OCI-M1 (cell line): Measurements from ENCODE around the gene CCR4.
"Not testable (repeated sequence)": the region's sequence is repeated elsewhere in the genome, so short reads cannot be mapped to it uniquely, and the experiment has no call there.

ENCODE experiments used
- DNase-seq: peaks from one replicate; lab custom pipeline; 2025; lab: John Stamatoyannopoulos, UW

Gene CCR4

DNA sequence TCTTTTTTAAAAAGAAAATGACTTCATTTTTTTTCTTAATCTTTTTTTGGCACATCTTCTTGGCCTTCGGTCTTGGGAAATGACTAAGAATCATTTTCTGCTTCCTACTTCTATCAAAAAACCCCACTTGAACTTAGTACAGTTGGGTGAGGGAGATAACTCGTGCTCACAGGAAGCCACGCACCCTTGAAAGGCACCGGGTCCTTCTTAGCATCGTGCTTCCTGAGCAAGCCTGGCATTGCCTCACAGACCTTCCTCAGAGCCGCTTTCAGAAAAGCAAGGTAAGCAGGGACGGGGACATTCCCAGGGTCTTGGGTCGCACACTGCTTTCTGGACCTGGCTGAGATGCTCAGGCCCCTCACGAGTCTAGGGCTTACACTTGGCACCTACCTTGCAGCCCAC is at the start of gene CCR4:
Gene CCR4, plus strand, starts transcription at position 235 of the 402 bp plus-strand sequence. CDS start 1,779 bp downstream, outside the sequence.
- DNase-seq = peak; percentile 70

DNA sequence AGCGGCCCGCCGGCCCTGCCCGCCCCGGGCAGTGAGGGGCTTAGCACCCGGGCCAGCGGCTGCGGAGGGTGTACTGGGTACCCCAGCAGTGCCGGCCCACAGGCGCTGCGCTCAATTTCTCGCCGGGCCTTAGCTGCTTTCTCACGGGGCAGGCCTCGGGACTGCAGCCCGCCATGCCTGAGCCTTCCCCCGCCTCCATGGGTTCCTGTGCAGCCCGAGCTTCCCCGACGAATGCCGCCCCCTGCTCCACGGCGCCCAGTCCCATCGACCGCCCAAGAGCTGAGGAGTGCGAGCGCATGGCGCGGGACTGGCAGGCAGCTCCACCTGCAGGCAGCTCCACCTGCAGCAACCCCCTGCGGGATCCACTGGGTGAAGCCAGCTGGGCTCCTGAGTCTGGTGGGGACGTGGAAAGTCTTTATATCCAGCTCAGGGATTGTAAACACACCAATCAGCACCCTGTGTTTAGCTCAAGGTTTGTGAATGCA is 48.5 kb upstream of the CCR4 start:
- not testable (repeated sequence) for DNase-seq

DNA sequence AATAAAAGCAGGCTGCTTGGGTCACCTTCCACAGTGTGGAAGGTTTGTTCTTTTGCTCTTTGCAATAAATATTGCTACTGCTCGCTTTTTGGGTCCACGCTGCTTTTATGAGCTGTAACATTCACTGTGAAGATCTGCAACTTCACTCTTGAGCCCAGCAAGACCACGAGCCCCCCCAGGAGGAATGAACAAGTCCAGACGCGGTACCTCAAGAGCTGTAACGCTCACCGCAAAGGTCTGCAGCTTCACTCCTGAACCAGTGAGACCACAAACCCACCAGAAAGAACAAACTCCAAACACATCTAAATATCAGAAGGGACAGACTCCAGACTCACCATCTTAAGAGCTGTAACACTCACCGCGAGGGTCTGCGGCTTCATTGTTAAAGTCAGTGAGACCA is 47.5 kb upstream of the CCR4 start:
- no peak for DNase-seq

DNA sequence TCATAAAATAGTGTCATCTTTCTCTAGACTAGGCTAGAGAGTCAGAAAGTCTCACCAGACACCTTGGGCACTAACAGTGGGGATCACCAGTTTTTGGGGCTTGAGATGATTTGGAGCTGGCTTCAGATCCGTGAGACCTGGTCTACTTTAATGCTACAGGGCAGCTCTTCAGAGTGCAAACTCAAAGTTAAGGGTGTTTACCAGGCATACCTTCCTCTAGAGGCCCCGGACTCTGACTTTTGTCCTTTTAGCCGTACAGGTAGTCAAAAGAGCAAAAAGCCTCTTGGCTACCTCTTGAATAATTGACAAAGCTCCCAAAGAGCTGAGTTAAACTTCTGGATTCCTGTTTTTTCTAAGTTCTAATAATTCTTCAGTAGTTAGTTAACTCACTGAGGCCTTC is 41.4 kb upstream of the CCR4 start:
- DNase-seq = no peak

DNA sequence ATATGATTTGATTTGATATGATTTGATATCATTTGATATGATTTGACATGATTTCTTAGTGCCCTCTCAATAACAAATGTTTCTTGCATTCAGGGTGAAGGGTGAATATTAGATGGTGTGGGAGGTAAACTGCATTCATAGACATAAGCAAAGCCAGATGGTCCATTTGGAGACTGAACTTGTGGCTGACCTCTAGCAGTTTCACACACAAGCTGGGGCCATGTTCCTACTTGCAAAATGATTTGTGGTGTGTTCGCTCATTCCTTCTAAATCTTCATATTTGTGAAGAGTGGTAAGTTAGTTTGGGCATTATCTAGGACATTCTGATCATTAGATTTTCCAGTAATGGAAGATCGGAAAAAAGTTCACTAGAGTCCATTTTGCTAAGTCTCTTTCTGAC is 40.5 kb upstream of the CCR4 start:
- no peak for DNase-seq

DNA sequence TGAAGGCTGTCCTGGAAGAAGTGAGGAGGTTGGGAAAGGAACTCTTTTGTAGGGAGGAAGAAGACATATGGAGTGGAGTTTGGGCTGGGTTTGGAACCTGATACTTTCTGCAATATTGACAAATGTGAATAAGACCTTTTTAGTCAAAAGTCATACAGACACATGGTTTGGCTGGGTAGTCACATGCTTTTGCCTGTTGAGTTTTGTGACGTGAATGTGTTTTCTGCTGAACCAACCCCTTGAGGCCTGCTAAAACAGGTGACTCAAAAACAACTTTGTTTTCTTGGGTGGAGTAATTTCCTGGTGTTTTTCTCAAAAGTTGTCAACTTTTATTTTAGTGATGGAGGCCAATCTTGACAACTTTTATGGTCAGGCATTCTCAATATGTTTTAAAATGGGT is 39.4 kb upstream of the CCR4 start:
- no peak for DNase-seq

DNA sequence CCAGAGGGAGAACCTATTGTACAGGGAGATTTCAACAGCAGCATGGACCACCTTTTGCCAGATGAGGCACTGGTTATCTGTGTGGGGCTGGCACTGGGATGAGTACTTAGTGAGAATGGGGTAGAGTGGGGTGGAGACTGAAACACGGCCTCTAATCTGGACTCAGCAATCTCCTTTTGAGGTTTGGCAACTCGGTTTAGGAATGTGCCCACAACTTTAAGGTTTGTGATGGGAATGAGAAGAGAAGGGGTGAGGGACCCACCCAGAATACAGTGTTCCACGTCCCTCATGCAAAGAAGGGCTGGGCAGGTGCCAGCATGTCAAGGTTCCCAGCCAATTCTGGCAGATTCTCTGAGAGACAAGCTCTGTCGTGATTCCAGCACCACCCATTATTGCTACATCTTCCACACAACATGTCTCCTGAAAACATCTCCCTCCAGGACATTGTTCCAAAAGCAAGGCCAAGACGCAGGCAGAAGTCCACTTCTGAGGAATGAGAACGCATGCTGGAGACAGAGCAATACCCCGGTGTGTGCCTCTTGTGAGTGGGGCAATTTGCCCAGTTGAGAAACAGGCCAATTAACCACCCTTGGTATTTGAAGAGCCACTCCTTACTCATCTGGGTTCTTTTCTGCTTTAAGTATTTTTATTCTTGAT is 37.5 kb upstream of the CCR4 start:
- DNase-seq = no peak

DNA sequence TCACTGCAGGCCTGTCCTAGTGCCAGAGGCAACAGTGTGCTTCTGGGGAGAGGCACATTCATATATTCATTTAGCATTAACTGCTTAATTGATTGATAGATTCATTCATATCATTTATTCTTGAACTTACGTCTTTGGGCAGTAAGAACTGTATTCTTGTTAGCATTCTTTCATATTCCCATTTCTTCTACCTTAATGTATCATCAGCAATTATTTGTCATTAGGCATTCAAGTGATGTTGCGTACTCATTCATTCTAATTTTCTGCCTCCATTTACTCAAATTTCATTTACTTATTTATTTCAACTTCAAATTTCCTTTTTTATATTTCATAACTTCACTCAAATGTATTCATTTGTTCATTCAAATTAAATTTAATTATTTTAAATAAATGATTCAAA is 31.5 kb upstream of the CCR4 start:
- no peak for DNase-seq

DNA sequence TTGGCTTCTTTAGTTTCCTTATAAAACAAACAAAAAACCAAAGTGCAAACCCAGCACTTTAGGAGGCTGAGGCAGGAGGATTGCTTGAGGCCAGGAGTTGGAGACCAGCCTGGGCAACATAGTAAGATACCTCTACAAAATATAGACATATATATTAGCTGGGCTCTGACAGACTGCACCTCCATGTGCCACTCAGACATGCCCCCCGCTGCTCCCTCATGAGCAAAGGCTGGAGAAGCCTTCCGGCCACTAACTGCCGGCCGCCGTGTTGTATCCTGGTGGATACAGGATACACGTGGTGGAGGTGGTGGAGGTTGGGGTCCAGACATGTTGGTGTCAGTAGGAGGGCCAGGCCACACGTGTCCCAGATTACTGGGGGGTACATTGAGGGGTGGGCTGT is 29.4 kb upstream of the CCR4 start:
- DNase-seq = no peak

DNA sequence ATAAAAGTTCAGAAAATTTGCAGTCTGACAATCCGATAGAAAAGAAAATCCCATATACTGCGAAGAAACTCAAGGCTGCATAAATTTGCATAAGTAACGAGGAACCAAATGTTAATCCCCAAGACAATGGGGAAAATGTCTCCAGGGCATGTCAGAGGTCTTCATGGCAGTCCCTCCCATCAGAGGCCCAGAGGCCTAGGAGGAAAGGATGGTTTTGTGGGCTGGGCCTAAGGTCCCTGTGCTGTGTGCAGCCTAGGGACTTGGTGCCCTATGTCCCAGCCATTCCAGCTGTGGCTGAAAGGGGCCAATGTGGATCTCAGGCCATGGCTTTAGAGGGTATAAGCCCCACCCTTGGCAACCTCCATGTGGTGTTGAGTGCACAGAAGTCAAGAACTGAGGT is 21.3 kb upstream of the CCR4 start:
- no peak for DNase-seq

DNA sequence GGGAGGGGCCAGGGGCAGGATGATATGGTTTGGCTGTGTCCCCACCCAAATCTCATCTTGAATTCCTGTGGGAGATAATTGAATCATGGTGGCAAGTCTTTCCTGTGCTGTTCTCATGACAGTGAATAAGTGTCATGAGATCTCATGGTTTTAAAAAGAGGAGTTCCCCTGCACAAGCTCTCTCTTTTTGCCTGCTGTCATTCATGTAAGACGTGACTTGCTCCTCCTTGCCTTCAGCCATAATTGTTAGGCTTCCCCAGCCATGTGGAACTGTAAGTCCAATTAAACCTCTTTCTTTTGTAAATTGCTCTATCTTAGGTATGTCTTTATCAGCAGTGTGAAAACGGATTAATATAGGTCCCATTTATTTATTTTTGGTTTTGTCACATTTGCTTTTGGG is 20.2 kb upstream of the CCR4 start:
- not testable (repeated sequence) for DNase-seq

DNA sequence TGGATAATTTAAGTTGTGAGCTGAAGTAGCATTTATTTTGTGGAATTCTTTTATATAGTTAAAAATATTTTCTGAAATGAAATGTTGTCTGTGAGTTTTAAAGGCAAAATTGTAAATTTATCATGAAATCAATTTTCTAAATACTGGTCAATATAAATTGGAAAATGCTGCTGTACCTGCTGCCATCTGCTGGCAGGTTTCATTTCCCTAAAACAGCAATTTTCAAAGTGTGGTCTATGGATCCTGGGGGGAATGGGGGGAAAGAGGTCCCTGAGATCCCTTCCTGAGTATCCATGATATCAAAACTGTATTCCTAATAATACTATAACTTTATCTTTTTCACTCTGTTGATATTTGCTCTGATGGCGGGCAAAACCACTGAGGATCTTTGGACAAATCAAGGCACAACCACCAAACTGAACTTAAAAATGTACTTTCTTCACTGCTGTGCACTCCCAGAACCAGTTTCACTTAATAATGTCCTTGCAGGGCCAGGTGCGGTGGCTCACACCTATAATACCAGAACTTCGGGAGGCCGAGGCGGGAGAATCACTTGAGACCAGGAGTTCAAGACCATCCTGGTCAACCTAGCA is 17.2 kb upstream of the CCR4 start:
- DNase-seq = peak; percentile 58

DNA sequence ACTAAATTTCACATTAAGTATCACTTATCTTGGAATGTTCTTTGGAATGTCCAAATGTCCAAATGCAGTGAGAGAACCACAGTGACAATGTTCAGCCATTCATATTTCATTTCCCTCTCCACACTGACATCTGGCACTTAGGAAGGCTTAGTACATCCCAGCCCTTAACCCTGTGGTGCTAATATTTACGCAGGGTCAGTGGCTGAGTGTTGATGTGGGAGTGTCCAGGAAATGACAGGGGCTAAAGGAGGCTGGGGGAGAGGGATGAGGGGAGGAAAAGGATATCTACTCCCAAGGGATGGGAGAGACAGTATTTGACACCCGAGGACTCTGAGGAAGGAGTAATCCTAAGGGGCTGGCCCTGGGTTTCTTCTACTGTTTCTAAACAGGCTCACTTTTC is 14.1 kb upstream of the CCR4 start:
- no peak for DNase-seq

DNA sequence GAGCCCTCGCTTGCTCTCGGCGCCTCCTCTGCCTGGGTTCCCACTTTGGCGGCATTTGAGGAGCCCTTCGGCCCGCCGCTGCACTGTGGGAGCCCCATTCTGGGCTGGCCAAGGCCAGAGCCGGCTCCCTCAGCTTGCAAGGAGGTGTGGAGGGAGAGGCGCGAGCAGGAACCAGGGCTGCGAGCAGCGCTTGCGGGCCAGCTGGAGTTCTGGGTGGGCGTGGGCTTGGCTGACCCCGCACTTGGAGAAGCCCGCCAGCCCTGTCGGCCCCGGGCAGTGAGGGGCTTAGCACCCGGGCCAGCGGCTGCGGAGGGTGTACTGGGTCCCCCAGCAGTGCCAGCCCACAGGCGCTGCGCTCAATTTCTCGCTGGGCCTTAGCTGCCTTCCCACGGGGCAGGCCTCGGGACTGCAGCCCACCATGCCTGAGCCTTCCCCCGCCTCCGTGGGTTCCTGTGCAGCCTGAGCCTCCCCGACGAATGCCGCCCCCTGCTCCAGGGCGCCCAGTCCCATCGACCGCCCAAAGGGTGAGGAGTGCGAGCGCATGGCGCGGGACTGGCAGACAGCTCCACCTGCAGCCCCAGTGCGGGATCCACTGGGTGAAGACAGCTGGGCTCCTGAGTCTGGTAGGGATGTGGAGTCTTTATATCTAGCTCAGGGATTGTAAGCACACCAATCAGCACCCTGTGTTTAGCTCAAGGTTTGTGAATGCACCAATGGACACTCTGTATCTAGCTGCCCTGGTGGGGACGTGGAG is 11.7 kb upstream of the CCR4 start:
- DNase-seq = not testable (repeated sequence)

DNA sequence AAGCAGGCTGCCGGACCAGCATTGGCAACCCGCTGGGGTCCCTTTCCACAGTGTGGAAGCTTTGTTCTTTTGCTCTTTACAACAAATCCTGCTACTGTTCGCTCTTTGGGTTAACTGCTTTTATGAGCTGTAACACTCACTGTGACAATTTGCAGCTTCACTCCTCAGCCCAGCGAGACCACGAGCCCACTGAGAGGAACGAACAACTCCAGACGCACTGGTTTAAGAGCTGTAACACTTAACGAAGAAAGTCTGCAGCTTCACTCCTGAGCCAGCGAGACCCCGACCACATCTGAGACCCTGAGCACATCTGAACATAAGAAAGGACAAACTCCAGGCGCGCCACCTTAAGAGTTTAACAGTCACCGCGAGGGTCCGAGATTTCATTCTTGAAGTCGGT is 10.7 kb upstream of the CCR4 start:
- no peak for DNase-seq

DNA sequence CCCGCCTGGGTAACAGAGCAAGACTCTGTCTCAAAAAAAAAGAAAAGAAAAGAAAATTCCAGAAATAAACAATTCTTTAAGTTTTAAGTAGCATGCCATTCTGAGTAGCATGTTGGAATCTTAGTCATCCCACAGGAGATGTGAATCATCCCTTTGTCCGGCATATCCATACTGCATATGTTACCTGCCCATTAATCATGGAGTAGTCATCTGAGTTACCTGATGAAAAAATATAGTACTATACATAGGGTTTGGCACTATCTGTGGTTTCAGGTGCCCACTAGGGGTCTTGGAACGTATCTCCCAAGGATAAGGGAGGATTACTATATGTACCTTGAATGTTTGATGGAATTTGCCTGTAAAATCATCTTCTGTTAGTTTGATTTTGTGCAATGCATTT is 6.3 kb upstream of the CCR4 start:
- DNase-seq = no peak

DNA sequence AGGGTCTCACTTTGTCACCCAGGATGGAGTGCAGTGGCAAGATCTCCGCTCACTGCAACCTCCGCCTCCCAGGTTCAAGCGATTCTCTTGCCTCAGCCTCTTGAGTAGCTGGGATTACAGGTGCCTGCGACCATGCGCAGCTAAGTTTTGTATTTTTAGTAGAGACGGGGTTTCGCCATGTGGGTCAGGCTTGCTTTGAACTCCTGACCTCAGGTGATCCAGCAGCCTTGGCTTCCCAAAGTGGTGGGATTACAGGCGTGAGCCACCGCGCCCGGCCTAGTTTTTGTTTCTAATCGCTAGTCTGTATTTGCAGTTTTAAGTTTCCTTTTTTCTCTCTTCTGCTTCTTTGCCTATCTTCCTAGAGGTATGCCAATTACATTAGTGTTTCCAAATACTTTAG is 5.8 kb upstream of the CCR4 start:
- not testable (repeated sequence) for DNase-seq

DNA sequence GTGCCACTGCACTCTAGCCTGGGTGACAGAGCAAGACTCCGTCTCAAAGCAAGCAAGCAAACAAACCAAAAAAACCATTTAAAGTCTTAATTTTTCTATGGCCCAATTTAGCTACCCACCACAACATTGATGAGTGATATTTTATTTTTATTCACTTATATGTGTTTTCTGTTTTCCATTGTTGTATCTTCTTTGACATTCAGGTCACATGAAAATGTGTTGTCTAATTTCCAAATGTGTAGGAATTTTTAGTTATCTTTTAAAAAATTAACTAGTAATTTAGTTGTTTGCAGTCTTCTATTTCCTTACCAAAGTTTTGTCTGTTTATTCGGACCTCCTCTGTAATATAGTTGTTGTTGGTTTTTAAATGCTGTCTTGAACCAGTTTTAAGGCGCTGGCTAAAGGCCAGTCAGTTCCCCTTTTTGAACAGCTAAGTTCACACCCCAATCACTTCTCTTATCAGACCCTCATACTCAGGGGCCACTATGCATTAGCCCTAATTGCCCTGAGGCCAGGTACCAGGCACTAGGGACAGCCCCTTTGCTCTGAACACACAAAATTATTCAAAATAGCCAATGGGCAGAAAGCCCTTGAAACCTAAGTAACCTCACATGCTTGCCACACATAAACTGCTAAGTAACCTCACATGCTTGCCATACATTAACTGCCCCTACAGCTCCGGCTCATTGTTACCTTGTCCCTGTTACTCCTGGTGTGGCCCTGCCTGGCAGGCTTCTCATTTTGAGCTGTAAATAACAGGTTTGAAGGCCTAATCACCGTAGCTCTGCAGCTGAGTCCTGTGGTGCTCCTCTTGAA is 4.3 kb upstream of the CCR4 start:
- no peak for DNase-seq

DNA sequence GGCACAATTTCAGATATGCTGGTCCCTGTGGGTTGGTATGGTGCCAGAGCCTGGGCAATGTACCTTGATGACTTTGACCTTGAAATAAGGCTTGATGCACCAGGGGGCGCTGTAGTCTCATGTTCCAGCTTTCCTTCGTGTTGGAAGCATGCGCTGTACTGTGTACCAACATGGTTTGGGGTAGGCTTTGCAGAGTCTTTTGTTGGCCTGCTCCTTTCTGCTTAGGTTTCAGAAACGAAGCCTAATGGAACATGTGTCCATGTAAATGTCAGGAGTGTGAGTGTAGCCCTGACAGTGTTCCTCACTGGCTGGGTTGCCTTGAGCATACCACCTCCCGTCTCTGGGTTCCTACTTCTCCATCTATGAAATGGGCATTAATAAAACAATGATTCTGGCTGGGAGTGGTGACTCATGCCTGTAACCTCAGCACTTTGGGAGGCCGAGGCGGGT is 3.6 kb upstream of the CCR4 start:
- peak; percentile 96 for DNase-seq

DNA sequence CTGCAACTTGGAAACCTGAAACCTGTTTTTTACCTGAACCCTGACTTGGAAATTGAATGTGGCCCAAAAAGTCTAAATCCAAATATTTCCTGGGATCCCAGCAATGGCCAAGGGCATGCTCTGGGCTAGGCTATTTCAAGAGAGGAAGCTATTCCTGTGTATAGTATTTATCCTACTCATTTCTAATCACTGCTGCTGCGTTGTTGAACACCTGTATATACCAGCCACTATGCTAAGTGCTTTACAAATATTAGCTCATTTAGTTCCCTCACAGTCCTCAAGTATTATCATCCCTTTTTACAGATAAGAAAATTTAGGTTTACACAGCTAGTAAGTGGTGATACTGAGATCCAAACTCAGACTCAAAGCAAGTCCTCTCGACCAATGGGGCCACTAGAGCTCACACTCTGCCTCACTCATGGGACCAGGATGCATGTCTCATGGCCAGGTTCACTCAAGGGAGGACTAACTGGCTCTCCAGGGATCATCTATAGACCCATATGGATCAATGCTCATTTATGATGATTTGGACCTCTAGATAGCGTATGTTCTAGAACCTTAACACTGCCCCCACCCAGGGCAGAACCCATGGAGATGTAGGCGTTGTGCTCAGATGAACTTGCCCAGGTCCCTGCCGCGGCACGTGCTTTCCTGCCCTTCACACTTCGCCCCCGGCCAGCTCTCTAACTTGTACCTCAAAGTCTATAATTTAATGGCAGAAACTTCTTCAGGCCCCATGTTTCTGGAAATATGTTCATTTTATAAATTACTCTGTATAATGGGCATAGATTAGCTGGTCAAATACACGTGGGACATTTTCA is 2.6 kb upstream of the CCR4 start:
- no peak for DNase-seq

DNA sequence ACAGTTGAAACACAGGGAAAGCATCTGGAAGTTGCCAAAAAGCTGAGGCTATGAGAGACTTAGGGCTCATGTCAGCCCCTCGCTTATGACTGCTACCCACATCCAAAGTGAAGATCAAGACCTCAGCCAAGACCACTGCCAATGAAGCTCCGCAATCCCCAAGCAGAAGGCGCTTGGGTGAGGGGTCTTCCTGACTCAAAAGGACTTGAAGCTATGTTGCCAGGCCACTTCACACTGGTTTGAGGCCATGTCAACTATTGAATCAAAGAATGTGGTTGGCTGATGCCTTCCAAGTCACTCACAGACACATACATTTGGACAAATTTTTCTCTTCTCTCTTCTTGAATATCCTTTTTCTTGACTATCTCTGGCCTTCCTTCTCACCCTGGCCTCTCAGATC is 928 bp upstream of the CCR4 start:
- no peak for DNase-seq
